Measurements from ENCODE around the gene PCDHGC4. TPM values are rescaled to one million over a fixed set of nuclear protein-coding genes. Genes with fewer than 3 reads are reported as not detected.

Gene PCDHGC4
- total and polyA plus RNA-seq, 3 experiments from 2014 or later = not detected

- no peaks in the 10 kb centered on the region for H3K4me1 ChIP-seq (ENCODE audit: insufficient read depth, low read length)
- no peak for DNase-seq
- POLR2A ChIA-PET = no interaction called here
- H3K27ac ChIP-seq (ENCODE audit: low read depth, low read length) = no peak overlapping the region
- no peak overlapping the region for H3K4me3 ChIP-seq (ENCODE audit: low read length)
- Mint-ChIP-seq H3K4me1 (no peaks in the 10 kb centered on the region), H3K9me3 (peaks cover 0 to 2% (median 0%) of the 10 kb centered on the region in 5 donors), H3K27me3 (peaks cover 4 to 12% of the 10 kb centered on the region in 2 donors), H3K27ac (peak overlapping the region in 1 of 8 donors; percentile 6), H3K36me3 (no peaks in the 10 kb centered on the region), H3K4me3 (no peak overlapping the region)
- no peaks in the 10 kb centered on the region for H3K36me3 ChIP-seq (ENCODE audit: insufficient read depth, low read length)
- no peaks in the 10 kb centered on the region for H3K9me3 ChIP-seq (ENCODE audit: low read length)
- H3K27me3 ChIP-seq (ENCODE audit: insufficient read depth, low read length, poor library complexity, severe bottlenecking) = no peaks in the 10 kb centered on the region
- CTCF ChIA-PET = interaction anchor here (1.5 kb wide), 1 partner anchor 21 kb away, joined by 3 read pairs; no protein-coding TSS in a partner anchor
Observed at GRCh38 chr5:141503681-141504080, 18.9 kb downstream of the PCDHGC4 start.

- Histone ChIP-seq H3K27me3 (ENCODE audit: insufficient read depth, low read length, poor library complexity, severe bottlenecking) (no peaks in the 10 kb centered on the region), H3K9me3 (ENCODE audit: low read length) (no peaks in the 10 kb centered on the region), H3K4me1 (ENCODE audit: insufficient read depth, low read length) (no peaks in the 10 kb centered on the region), H3K4me3 (ENCODE audit: low read length) (no peak overlapping the region), H3K27ac (ENCODE audit: low read depth, low read length) (no peak overlapping the region), H3K36me3 (ENCODE audit: insufficient read depth, low read length) (no peaks in the 10 kb centered on the region)
- Mint-ChIP-seq H3K4me1 (peaks cover 0 to 2% (median 0%) of the 10 kb centered on the region in 3 donors), H3K27ac (no peak overlapping the region), H3K36me3 (no peaks in the 10 kb centered on the region), H3K27me3 (peaks cover under 1 to 9% of the 10 kb centered on the region in 2 donors), H3K9me3 (no peaks in the 10 kb centered on the region), H3K4me3 (no peak overlapping the region)
- CTCF ChIA-PET = interaction anchor here (1.5 kb wide), 1 partner anchor 20 kb away, joined by 3 read pairs; no protein-coding TSS in a partner anchor
- no peak for DNase-seq
- POLR2A ChIA-PET = no interaction called here
Observed at GRCh38 chr5:141504216-141504615, 19.4 kb downstream of the PCDHGC4 start.

GRCh38 chr5:141506381-141507155 is 21.7 kb downstream of the PCDHGC4 start:
- no peak overlapping the region for H3K27ac ChIP-seq (ENCODE audit: low read depth, low read length)
- CTCF ChIA-PET = interaction anchor here (1.1 to 1.7 kb wide), 5 partner anchors 15 to 186 kb away, joined by 3 to 4 read pairs (median 3); partner anchors contain the start of genes PCDHGA10 and TAF7
- no peak overlapping the region for H3K4me3 ChIP-seq (ENCODE audit: low read length)
- no peaks in the 10 kb centered on the region for H3K36me3 ChIP-seq (ENCODE audit: insufficient read depth, low read length)
- H3K36me3 Mint-ChIP-seq = no peaks in the 10 kb centered on the region
- H3K9me3 ChIP-seq (ENCODE audit: low read length) = no peaks in the 10 kb centered on the region
- H3K4me1 Mint-ChIP-seq = peaks cover 0 to 4% (median 0%) of the 10 kb centered on the region in 3 donors
- no peak overlapping the region for H3K27ac Mint-ChIP-seq
- peaks cover 0 to 4% of the 10 kb centered on the region in 2 donors for H3K27me3 Mint-ChIP-seq
- no peak overlapping the region for H3K4me3 Mint-ChIP-seq
- no peaks in the 10 kb centered on the region for H3K9me3 Mint-ChIP-seq
- H3K4me1 ChIP-seq (ENCODE audit: insufficient read depth, low read length) = no peaks in the 10 kb centered on the region
- DNase-seq = no peak
- POLR2A ChIA-PET = no interaction called here
- H3K27me3 ChIP-seq (ENCODE audit: insufficient read depth, low read length, poor library complexity, severe bottlenecking) = no peaks in the 10 kb centered on the region

- no peak for DNase-seq
- POLR2A ChIA-PET = no interaction called here
Observed at GRCh38 chr5:141507387-141508091, 22.7 kb downstream of the PCDHGC4 start.

GRCh38 chr5:141508440-141508797 is 23.6 kb downstream of the PCDHGC4 start:
- POLR2A ChIA-PET = no interaction called here

More at GRCh38 chr5:141507387-141508091, 22.7 kb downstream of the PCDHGC4 start:
- Histone ChIP-seq H3K4me3 (ENCODE audit: low read length) (no peak overlapping the region), H3K27me3 (ENCODE audit: insufficient read depth, low read length, poor library complexity, severe bottlenecking) (no peaks in the 10 kb centered on the region), H3K9me3 (ENCODE audit: low read length) (no peaks in the 10 kb centered on the region), H3K27ac (ENCODE audit: low read depth, low read length) (no peak overlapping the region), H3K36me3 (ENCODE audit: insufficient read depth, low read length) (no peaks in the 10 kb centered on the region), H3K4me1 (ENCODE audit: insufficient read depth, low read length) (peaks cover 3% of the 10 kb centered on the region)
- peak overlapping the region in 2 of 8 donors; percentile 36 to 68 for H3K27ac Mint-ChIP-seq
- no peak overlapping the region for H3K4me3 Mint-ChIP-seq
- no peaks in the 10 kb centered on the region for H3K27me3 Mint-ChIP-seq
- H3K9me3 Mint-ChIP-seq = no peaks in the 10 kb centered on the region
- H3K36me3 Mint-ChIP-seq = no peaks in the 10 kb centered on the region
- CTCF ChIA-PET = interaction anchor here (1.1 to 1.7 kb wide), 6 partner anchors 14 to 187 kb away, joined by 3 to 4 read pairs (median 3); partner anchors contain the start of genes PCDHGA10 and TAF7
- peaks cover 2 to 7% (median 3%) of the 10 kb centered on the region in 3 donors for H3K4me1 Mint-ChIP-seq

GRCh38 chr5:141508798-141509611 is 24.2 kb downstream of the PCDHGC4 start:
- H3K9me3 ChIP-seq (ENCODE audit: low read length) = no peaks in the 10 kb centered on the region
- no peaks in the 10 kb centered on the region for H3K36me3 ChIP-seq (ENCODE audit: insufficient read depth, low read length)
- H3K4me1 ChIP-seq (ENCODE audit: insufficient read depth, low read length) = peaks cover 13% of the 10 kb centered on the region
- Mint-ChIP-seq H3K4me3 (no peak overlapping the region), H3K4me1 (peaks cover 15 to 19% (median 15%) of the 10 kb centered on the region in 3 donors), H3K9me3 (no peaks in the 10 kb centered on the region), H3K36me3 (peaks cover 0 to 6% (median 0%) of the 10 kb centered on the region in 3 donors), H3K27ac (no peak overlapping the region), H3K27me3 (no peaks in the 10 kb centered on the region)
- no peak for DNase-seq
- H3K27ac ChIP-seq (ENCODE audit: low read depth, low read length) = no peak overlapping the region
- H3K27me3 ChIP-seq (ENCODE audit: insufficient read depth, low read length, poor library complexity, severe bottlenecking) = no peaks in the 10 kb centered on the region
- no peak overlapping the region for H3K4me3 ChIP-seq (ENCODE audit: low read length)
- ChIA-PET POLR2A (no interaction called here), CTCF (interaction anchor here (1.2 to 7.9 kb wide), 3 partner anchors 14 to 188 kb away, joined by 3 to 67 read pairs (median 3); partner anchors contain the start of gene TAF7)

More at GRCh38 chr5:141508440-141508797, 23.6 kb downstream of the PCDHGC4 start:
- Histone ChIP-seq H3K36me3 (ENCODE audit: insufficient read depth, low read length) (no peaks in the 10 kb centered on the region), H3K27ac (ENCODE audit: low read depth, low read length) (no peak overlapping the region), H3K9me3 (ENCODE audit: low read length) (no peaks in the 10 kb centered on the region), H3K4me1 (ENCODE audit: insufficient read depth, low read length) (peaks cover 7% of the 10 kb centered on the region), H3K4me3 (ENCODE audit: low read length) (no peak overlapping the region), H3K27me3 (ENCODE audit: insufficient read depth, low read length, poor library complexity, severe bottlenecking) (no peaks in the 10 kb centered on the region)
- CTCF ChIA-PET = interaction anchor here (1.2 to 7.9 kb wide), 3 partner anchors 15 to 188 kb away, joined by 3 to 67 read pairs (median 3); partner anchors contain the start of gene TAF7
- Mint-ChIP-seq H3K27ac (peak overlapping the region in 1 of 8 donors; percentile 51), H3K4me3 (peak overlapping the region in 1 of 7 donors; percentile 16), H3K27me3 (no peaks in the 10 kb centered on the region), H3K9me3 (no peaks in the 10 kb centered on the region), H3K36me3 (peaks cover 0 to 2% (median 0%) of the 10 kb centered on the region in 3 donors), H3K4me1 (peaks cover 9 to 13% (median 10%) of the 10 kb centered on the region in 3 donors)
- DNase-seq = no peak

- POLR2A ChIA-PET = no interaction called here
- H3K4me1 ChIP-seq (ENCODE audit: insufficient read depth, low read length) = peaks cover 23% of the 10 kb centered on the region
Observed at GRCh38 chr5:141510160-141510559, 25.3 kb downstream of the PCDHGC4 start.

More at GRCh38 chr5:141510160-141510559, 25.3 kb downstream of the PCDHGC4 start:
- Histone ChIP-seq H3K27me3 (ENCODE audit: insufficient read depth, low read length, poor library complexity, severe bottlenecking) (no peaks in the 10 kb centered on the region), H3K9me3 (ENCODE audit: low read length) (no peaks in the 10 kb centered on the region), H3K27ac (ENCODE audit: low read depth, low read length) (no peak overlapping the region), H3K4me3 (ENCODE audit: low read length) (no peak overlapping the region), H3K36me3 (ENCODE audit: insufficient read depth, low read length) (peaks cover 10% of the 10 kb centered on the region)
- no peak overlapping the region for H3K4me3 Mint-ChIP-seq
- H3K4me1 Mint-ChIP-seq = peaks cover 24 to 26% (median 25%) of the 10 kb centered on the region in 3 donors
- peaks cover 0 to 15% (median 0%) of the 10 kb centered on the region in 3 donors for H3K36me3 Mint-ChIP-seq
- peak overlapping the region in 1 of 8 donors; percentile 63 for H3K27ac Mint-ChIP-seq
- CTCF ChIA-PET = interaction anchor here (1.6 to 7.9 kb wide), 2 partner anchors 13 to 190 kb away, joined by 3 to 67 read pairs; partner anchors contain the start of gene TAF7
- H3K27me3 Mint-ChIP-seq = no peaks in the 10 kb centered on the region
- DNase-seq = no peak
- H3K9me3 Mint-ChIP-seq = no peaks in the 10 kb centered on the region

All from CD8-positive, alpha-beta memory T cell (primary cell).